SIG-M5 treated with dmso at 0.1 percent for 504 hours (cell line): ENCODE measurements around the gene ITIH1.
"Not testable (repeated sequence)": the region's sequence is repeated elsewhere in the genome, so short reads cannot be mapped to it uniquely, and the experiment has no call there.

Experiments used
- DNase-seq: peaks from one replicate; lab custom pipeline; 2025; ENCODE audit not compliant: unreplicated experiment; lab: John Stamatoyannopoulos, UW

ITIH1 gene, protein sequence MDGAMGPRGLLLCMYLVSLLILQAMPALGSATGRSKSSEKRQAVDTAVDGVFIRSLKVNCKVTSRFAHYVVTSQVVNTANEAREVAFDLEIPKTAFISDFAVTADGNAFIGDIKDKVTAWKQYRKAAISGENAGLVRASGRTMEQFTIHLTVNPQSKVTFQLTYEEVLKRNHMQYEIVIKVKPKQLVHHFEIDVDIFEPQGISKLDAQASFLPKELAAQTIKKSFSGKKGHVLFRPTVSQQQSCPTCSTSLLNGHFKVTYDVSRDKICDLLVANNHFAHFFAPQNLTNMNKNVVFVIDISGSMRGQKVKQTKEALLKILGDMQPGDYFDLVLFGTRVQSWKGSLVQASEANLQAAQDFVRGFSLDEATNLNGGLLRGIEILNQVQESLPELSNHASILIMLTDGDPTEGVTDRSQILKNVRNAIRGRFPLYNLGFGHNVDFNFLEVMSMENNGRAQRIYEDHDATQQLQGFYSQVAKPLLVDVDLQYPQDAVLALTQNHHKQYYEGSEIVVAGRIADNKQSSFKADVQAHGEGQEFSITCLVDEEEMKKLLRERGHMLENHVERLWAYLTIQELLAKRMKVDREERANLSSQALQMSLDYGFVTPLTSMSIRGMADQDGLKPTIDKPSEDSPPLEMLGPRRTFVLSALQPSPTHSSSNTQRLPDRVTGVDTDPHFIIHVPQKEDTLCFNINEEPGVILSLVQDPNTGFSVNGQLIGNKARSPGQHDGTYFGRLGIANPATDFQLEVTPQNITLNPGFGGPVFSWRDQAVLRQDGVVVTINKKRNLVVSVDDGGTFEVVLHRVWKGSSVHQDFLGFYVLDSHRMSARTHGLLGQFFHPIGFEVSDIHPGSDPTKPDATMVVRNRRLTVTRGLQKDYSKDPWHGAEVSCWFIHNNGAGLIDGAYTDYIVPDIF

DNA sequence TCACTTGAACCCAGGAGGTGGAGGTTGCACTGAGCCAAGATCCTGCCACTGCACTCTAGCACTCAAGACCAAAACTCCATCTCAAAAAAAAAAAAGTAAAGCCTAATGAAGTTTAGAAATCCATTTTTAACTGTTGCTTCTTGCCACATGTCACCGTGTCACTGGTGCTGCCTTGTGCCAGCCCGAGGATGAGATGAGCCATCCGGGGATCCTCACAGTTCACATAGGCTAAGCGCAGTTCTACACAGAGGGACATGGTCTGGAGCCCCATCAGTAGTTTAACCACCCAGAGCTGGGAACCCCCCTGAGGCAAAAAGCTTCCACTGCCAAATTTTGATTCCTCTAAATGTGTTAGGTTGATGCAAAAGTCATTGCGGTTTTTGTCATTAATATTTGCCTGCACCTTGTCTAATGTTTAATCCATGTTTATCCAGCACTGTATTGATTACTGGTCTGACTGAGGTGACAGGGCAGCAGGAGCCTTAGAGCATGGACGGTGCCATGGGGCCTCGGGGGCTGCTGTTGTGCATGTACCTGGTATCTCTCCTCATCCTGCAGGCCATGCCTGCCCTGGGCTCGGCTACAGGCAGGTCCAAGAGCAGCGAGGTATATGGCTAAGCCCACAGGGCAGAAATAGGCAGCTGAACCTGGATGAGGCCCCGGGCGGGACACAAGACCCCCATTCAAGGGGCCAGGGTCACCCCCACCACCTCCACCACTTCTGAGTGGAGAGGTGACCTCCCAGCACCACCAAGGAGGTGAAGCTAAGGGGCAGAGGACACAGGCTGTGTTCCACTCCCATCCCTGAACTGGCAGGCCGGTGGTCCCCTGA, at the start of gene ITIH1:
ITIH1 (plus strand) TSS at position 473 of the 832 bp plus-strand sequence; CDS start at position 490, 17 bp downstream.
- no peak for DNase-seq

GRCh38 chr3:52728753-52729152, 48.6 kb upstream of the ITIH1 start:
- DNase-seq, result not testable (repeated sequence)

GRCh38 chr3:52730681-52731080, 46.7 kb upstream of the ITIH1 start:
- DNase-seq, result peak; percentile 69

DNA sequence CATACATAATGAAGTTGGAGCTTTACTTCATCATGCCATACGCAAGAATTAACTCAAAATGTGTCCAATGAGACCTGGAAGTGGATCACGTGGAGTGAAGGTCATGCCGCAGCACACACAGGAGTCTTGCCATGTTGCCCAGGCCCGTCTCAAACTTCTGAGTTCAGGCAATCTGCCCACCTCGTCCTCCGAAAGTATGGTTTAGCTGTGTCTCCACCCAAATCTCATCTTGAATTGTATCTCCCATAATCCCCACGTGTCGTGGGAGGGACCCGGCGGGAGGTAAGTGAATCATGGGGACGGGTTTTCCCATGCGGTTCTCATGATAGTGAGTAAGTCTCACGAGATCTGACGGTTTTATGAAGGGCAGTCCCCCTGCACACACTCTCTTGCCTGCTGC, 45.8 kb upstream of the ITIH1 start:
- DNase-seq, result no peak

GRCh38 chr3:52733256-52733891, 44.0 kb upstream of the ITIH1 start:
- no peak for DNase-seq

DNA sequence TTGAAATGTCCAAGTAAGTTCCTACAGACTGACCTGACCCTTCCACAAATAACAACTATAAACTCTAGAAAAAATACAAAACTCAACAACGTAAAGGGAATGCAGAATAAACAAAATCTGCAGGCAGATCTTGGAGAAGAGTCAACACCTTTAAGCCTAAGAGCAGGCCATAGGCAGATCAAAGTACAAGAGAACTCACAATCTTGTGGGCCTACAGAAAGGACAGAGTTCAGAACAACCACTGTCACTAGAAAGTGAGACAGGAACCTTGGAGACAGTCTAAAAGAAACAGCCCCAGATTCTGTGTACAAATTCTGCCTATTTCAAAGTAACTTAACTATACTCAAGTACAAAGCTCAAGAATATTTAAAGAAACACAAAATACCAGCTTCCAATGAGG, 37.7 kb upstream of the ITIH1 start:
- DNase-seq, result no peak

DNA sequence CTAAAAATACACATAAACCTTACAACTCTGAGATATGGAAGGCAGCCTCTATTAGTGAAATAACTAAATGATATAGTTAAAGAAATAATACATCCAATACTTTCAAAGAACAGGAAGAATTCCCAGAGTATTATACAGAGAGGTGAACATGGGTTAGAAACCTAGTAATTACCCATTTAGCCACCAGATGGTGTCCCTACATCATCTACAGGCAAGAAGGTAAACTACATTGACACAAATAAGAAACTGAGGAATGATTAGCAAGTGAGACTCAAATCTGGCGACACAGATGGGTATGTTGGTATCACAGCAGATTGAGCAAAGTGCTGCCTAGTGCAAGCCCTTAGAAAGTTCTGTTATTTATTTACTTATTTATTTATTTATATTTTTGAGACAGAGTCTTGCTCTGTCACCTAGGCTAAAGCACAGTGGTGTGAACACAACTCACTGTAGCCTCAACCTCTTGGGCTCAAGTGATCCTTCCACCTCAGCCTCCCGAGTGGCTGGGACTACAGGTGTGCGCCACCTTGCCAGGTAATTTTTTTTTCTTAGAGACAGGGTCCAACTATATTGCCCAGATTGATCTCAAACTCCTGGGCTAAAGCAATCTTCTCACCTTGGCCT, 34.9 kb upstream of the ITIH1 start:
- no peak for DNase-seq

- no peak for DNase-seq
Measured at GRCh38 chr3:52743152-52743551, 34.2 kb upstream of the ITIH1 start.

DNA sequence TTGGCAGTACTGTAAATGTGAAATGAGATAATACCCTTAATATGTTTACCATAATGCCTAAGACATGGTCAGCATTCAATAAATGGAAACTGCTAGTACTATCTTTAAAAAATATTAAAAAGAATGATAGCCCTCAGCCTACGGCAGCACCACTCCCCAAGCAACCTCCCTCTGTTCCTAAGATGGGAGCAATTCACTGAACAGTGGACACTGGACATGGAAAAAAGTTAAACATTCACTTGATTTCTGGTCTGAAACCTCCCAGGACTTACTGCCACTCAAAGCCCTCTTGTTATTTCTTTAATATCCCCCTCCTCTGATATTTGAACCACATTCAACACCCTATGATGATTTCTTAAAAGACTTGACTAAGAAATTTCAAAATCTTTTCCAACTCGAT, 33.7 kb upstream of the ITIH1 start:
- no peak for DNase-seq

- DNase-seq, result peak; percentile 51
Measured at GRCh38 chr3:52752045-52752660, 25.2 kb upstream of the ITIH1 start.

- no peak for DNase-seq
Measured at GRCh38 chr3:52754373-52754772, 23.0 kb upstream of the ITIH1 start.

GRCh38 chr3:52756141-52756540, 21.3 kb upstream of the ITIH1 start:
- DNase-seq, result no peak

DNA sequence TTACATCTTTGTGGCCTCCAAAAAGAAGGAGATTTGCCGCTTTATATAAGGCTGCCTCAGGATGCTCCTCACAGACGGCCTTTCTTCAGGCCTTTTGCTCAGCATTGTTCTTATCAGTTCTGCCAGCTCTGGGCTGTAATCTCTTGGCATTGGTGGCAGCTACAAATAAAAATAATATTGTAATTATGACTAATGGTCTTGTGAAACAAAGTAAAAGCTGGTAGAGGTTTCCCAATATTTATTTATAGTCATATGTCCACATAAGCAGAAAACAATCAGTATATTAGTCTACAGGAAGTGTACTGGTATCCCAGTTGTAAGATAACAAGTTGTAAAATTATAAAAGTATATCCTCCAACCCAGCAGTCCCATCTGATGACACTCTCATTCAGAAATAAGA, 13.9 kb upstream of the ITIH1 start:
- DNase-seq, result no peak

DNA sequence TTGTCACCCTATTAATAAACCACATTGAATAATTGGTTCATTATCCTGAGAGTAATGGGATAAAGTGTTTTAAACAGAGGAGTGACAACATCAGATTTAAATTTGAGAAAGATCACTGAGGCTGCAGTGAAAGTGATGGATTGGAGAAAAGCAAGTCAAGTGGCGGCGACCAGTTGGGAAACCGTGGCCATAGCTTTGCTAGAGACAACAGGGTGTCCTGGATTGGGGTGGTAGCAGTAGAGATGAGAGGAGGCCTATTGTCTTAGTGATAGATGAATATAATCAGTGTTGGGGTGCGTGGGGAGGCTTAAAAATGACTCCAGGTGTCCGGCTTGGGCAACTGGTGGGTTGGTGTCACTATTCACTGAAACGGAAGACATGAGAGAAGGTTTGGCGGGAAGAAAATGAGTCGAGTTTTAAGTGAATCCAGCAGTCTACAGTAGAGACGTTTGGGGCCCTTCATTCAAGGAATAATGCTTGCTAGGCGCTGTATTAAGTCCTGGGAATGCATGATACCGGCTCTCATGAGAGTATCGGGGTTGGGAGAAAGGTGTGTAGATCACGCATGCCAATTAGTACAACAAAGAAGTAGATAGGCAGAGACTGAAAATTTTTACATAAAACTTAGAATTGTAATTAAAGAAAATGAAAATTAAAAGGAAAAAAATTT, 7.5 kb upstream of the ITIH1 start:
- peak; percentile 31 for DNase-seq

DNA sequence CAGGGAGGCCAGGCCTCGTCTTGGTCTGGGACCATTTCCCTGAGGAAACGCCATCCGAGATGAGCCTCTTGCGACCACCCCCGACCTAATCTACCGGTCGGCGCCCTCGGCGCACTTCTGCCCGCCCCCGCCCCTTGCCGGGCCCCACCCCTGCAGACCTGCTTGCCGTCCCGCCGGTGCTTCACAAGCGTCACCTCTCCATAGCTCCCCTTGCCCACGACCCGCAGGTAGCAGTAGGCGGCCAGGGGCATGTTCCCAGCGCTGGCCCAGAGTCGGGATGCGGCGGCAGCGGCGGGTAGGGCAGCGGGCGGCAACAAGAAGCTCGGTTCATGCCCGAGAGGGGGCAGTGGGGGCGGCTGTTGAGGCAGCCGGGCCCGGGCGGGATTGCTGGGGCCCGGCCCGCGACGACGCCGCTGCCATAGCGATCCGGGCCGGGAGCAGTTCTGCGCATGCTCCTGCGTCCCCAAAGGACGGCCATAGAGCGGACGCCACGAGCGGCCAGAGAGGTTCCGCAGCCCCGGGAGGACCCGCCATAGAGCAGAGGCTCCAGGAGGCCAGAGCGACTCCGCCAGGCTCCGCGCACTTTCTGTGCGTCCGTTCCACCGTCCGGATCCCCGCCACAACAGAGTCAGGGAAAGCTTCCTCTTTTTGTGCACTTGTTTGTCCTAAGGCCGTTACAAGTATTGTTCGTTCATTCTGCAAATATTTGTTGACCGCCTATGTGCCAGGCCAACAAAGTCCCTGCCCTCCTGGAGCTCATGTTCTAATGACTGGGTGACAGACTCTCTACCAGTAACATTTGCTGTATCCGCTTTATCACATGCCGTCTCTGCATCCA, 6.7 kb upstream of the ITIH1 start, which contains the start of gene NEK4:
NEK4 (minus strand) TSS at position 445 of the 838 bp plus-strand sequence; CDS start at position 251, 194 bp downstream.
- peak; percentile 95 for DNase-seq

DNA sequence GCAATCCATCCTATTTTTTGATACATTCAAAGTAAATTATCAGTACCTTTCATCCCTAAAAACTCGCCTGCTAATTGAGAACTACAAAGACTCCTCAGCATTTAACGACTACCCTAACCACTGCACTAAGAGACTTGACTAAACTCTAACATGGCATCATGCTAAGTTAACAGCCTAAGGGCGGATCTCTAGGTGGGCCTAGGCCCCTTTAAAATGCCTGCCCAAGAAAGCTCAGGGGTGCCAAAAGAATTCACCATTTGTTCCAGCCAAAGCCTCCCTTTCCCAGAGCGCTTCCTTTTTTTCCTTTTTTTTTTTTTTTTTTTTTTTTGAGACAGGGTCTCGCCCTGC, 6.1 kb upstream of the ITIH1 start:
- DNase-seq, result no peak

DNA sequence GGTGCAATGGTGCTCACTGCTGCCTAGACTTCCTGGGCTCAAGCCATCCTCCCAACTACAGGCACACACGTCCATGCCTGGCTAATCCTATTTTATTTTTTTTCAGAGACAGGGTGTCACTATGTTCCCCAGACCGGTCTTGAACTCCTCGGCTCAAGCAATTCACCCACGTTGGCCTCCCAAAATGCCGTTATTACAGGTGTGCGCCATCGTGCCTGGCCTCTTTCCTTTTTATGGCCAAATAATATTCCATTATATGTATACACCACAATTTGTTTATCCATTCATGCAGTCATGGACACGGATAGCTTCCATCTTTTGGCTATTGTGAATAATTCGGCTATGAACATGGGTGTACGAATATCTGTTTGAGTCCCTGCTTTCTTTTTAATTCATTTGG, 5.7 kb upstream of the ITIH1 start:
- DNase-seq, result no peak

DNA sequence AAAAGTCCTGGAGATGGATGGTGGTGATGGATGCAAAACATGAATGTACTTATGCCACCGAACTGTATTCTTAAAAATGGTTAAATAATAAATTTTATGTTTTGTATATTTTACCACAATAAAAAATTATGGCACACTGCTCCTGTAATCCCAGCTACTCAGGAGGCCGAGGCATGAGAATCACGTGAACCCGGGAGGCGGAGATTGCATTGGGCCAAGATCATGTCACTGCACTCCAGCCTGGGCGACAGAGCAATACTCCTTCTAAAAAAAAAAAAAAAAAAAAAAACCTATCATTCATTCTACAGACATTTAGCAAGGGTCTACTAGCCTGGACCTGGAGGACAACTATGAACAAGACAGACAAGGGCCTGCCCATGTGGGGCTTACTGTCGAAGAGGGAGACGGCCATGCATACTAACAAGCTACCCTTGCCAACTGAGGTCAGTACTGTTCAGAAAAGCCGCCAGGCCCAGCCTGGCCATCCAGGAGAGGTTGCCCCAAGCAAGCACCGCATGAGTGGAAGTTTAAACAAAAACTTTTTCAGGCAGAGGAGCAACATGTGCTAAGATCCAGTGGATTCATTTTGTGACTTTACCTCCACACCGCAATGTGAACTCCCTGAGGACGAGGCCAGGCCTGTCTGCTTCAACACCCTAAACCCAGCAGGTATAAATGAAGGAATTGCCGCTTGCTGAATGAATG, 3.9 kb upstream of the ITIH1 start:
- no peak for DNase-seq
